H9 (cell line): ENCODE data around the gene ARSG. TPM values are rescaled to one million over a fixed set of nuclear protein-coding genes. Genes with fewer than 3 reads are reported as not detected.

ENCODE experiments used
- DNase-seq: peaks from one replicate; pipeline ENCODE4 v3.0.0-alpha.2; 2017
- H2AFZ ChIP-seq: one replicate; pipeline ENCODE4 v1.6.1; 2013; ENCODE audit warnings: mild to moderate bottlenecking, low read length, control low read depth, moderate library complexity
- H2AK5ac ChIP-seq: 2 replicates; pipeline ENCODE4 v1.6.1; 2013; ENCODE audit warnings: low read length, control low read depth, mixed read lengths; ENCODE audit not compliant: insufficient read length
- H2BK120ac ChIP-seq: one replicate; pipeline ENCODE4 v1.6.1; 2013; ENCODE audit warnings: low read depth, mild to moderate bottlenecking, low read length, control low read depth, inconsistent platforms; ENCODE audit not compliant: poor library complexity, severe bottlenecking
- H2BK12ac ChIP-seq: 2 replicates; pipeline ENCODE4 v1.6.1; 2013; ENCODE audit warnings: low read length, control low read depth, mixed read lengths, low read depth; ENCODE audit not compliant: insufficient read length
- H2BK15ac ChIP-seq: 2 replicates; pipeline ENCODE4 v1.6.1; 2013; ENCODE audit warnings: low read depth, low read length, control low read depth
- H2BK20ac ChIP-seq: one replicate; pipeline ENCODE4 v1.6.1; 2013; ENCODE audit warnings: low read depth, mild to moderate bottlenecking, low read length, control low read depth, inconsistent platforms; ENCODE audit not compliant: poor library complexity, severe bottlenecking
- H2BK5ac ChIP-seq: 2 replicates; pipeline ENCODE4 v1.6.1; 2013; ENCODE audit warnings: low read length, control low read depth, mixed read lengths; ENCODE audit not compliant: insufficient read length
- H3K14ac ChIP-seq: 2 replicates; pipeline ENCODE4 v1.6.1; 2013; ENCODE audit warnings: low read length, control low read depth; ENCODE audit not compliant: insufficient read depth
- H3K18ac ChIP-seq: 2 replicates; pipeline ENCODE4 v1.6.1; 2013; ENCODE audit warnings: low read depth, mild to moderate bottlenecking, mixed read lengths, low read length, control low read depth; ENCODE audit not compliant: insufficient read length
- H3K23ac ChIP-seq: 2 replicates; pipeline ENCODE4 v1.6.1; 2013; ENCODE audit warnings: low read length, control low read depth, mixed read lengths, low read depth; ENCODE audit not compliant: insufficient read length
- H3K23me2 ChIP-seq: 2 replicates; pipeline ENCODE4 v1.6.1; 2013; ENCODE audit warnings: low read depth, mild to moderate bottlenecking, mixed read lengths, low read length, control low read depth; ENCODE audit not compliant: insufficient read length, poor library complexity, severe bottlenecking
- H3K27ac ChIP-seq: 2 replicates; pipeline ENCODE4 v1.5.1; 2013; ENCODE audit warnings: low read length, control low read depth, mixed read lengths, low read depth; ENCODE audit not compliant: insufficient read length
- H3K27me3 ChIP-seq: 2 replicates; pipeline ENCODE4 v1.6.1; 2013; ENCODE audit warnings: low read length, control low read depth, inconsistent platforms; ENCODE audit not compliant: insufficient read depth
- H3K4ac ChIP-seq: 2 replicates; pipeline ENCODE4 v1.6.1; 2013; ENCODE audit warnings: low read depth, mild to moderate bottlenecking, control low read depth, inconsistent platforms, low read length, moderate library complexity
- H3K4me1 ChIP-seq: 2 replicates; pipeline ENCODE4 v1.6.1; 2013; ENCODE audit warnings: low read length, control low read depth, inconsistent platforms; ENCODE audit not compliant: insufficient read depth
- H3K4me2 ChIP-seq: 2 replicates; pipeline ENCODE4 v1.6.1; 2013; ENCODE audit warnings: low read length, control low read depth, mixed read lengths; ENCODE audit not compliant: insufficient read length, insufficient read depth
- H3K56ac ChIP-seq: 2 replicates; pipeline ENCODE4 v1.6.1; 2013; ENCODE audit warnings: low read depth, mild to moderate bottlenecking, mixed read lengths, low read length, control low read depth; ENCODE audit not compliant: insufficient read length
- H3K79me1 ChIP-seq: 2 replicates; pipeline ENCODE4 v1.6.1; 2013; ENCODE audit warnings: low read depth, mild to moderate bottlenecking, moderate library complexity, low read length, control low read depth, inconsistent platforms; ENCODE audit not compliant: insufficient read depth, poor library complexity, severe bottlenecking
- H3K79me2 ChIP-seq: 2 replicates; pipeline ENCODE4 v1.6.1; 2013; ENCODE audit warnings: low read length, control low read depth, inconsistent platforms; ENCODE audit not compliant: insufficient read depth
- H3K9ac ChIP-seq: 2 replicates; pipeline ENCODE4 v1.6.1; 2013; ENCODE audit warnings: low read length, control low read depth, mixed read lengths; ENCODE audit not compliant: insufficient read length; ENCODE audit errors: extremely low read depth
- H3K9me3 ChIP-seq: one replicate; pipeline ENCODE4 v1.6.1; 2013; ENCODE audit warnings: low read depth, low read length, inconsistent platforms; ENCODE audit not compliant: control insufficient read depth
- H3T11ph ChIP-seq: one replicate; pipeline ENCODE4 v1.6.1; 2013; ENCODE audit warnings: mild to moderate bottlenecking, low read length, control low read depth, inconsistent platforms
- H4K20me1 ChIP-seq: one replicate; pipeline ENCODE4 v1.6.1; 2013; ENCODE audit not compliant: control insufficient read depth, insufficient read length, insufficient read depth
- H4K5ac ChIP-seq: 2 replicates; pipeline ENCODE4 v1.6.1; 2013; ENCODE audit warnings: low read depth, mild to moderate bottlenecking, mixed read lengths, low read length, control low read depth; ENCODE audit not compliant: insufficient read length
- H4K8ac ChIP-seq: replicated peaks from 2 replicates; pipeline ENCODE4 v1.6.1; 2013; ENCODE audit warnings: low read length, control low read depth, mixed read lengths, low read depth; ENCODE audit not compliant: insufficient read length
- H4K91ac ChIP-seq: 2 replicates; pipeline ENCODE4 v1.6.1; 2013; ENCODE audit warnings: low read depth, mild to moderate bottlenecking, moderate library complexity, mixed read lengths, low read length, control low read depth; ENCODE audit not compliant: insufficient read length
- H3K27ac Mint-ChIP-seq, 3 experiments: 2 replicates in 2 of 3; 3 replicates in 1 of 3; pipeline ENCODE4 v1.8.0; 2020 to 2021; ENCODE audit warnings: mixed read lengths in 3 of 3, mild to moderate bottlenecking in 1 of 3, moderate library complexity in 1 of 3
- H3K27me3 Mint-ChIP-seq: 2 replicates; pipeline ENCODE4 v1.8.0; 2021; ENCODE audit warnings: low read depth, mild to moderate bottlenecking, moderate library complexity, mixed read lengths
- H3K36me3 Mint-ChIP-seq, 3 experiments: 2 replicates in 2 of 3; 3 replicates in 1 of 3; pipeline ENCODE4 v1.8.0; 2020 to 2021; ENCODE audit warnings: low read depth in 3 of 3, mixed read lengths in 3 of 3; ENCODE audit not compliant: insufficient read depth in 1 of 3
- H3K4me1 Mint-ChIP-seq, 2 experiments: 2 replicates each; pipeline ENCODE4 v1.8.0; 2020; ENCODE audit warnings: mixed read lengths in 2 of 2
- H3K4me3 Mint-ChIP-seq, 2 experiments: 2 replicates in 1 of 2; 3 replicates in 1 of 2; pipeline ENCODE4 v1.8.0; 2020 to 2021; ENCODE audit warnings: mild to moderate bottlenecking in 2 of 2, mixed read lengths in 2 of 2, moderate library complexity in 1 of 2
- H3K9me3 Mint-ChIP-seq, 2 experiments: 2 replicates in 1 of 2; 3 replicates in 1 of 2; pipeline ENCODE4 v1.8.0; 2020; ENCODE audit warnings: mild to moderate bottlenecking in 2 of 2, mixed read lengths in 2 of 2, moderate library complexity in 1 of 2
- WGBS: extraction: QIAGEN DNeasy Blood & Tissue Kit; methylation state at CpG from one replicate; pipeline ENCODE4 v1.1.7; 2013; ENCODE audit warnings: missing lambda C conversion rate, low lambda C conversion rate, mixed read lengths; ENCODE audit not compliant: insufficient read length; ENCODE audit errors: extremely low coverage; 5-methylcytosine and 5-hydroxymethylcytosine counted together
- total RNA-seq: library from RNA; stranded (reverse); gene quantifications from 2 replicates; pipeline ENCODE4 v1.2.1, GENCODE V29; 2021
- TF ChIP-seq, protein P1 (sequence below): fragments of 200-600 bp; sonication (generic); conservative IDR thresholded peaks from 3 replicates; pipeline ENCODE4 v1.8.0; 2021; ENCODE audit warnings: antibody characterized with exemption, mild to moderate bottlenecking

The ARSG gene
- total RNA-seq, 1 experiment from 2014 or later: 3.6 TPM

- Histone ChIP-seq H3K4ac (no peak overlapping the region), H4K8ac (no peak overlapping the region), H3K9ac (no peak overlapping the region), H2BK12ac (no peak overlapping the region), H3K4me2 (no peak overlapping the region), H3K27me3 (no peaks in the 10 kb centered on the region), H2BK120ac (no peak overlapping the region), H2BK20ac (no peak overlapping the region), H2AK5ac (no peak overlapping the region), H3K9me3 (no peaks in the 10 kb centered on the region), H2BK5ac (no peak overlapping the region), H3K23me2 (no peaks in the 10 kb centered on the region), H3T11ph (no peak overlapping the region), H4K91ac (no peak overlapping the region), H3K27ac (no peak overlapping the region), H3K79me1 (no peaks in the 10 kb centered on the region), H2AFZ (no peak overlapping the region), H3K18ac (no peak overlapping the region), H3K56ac (no peak overlapping the region), H4K5ac (no peak overlapping the region), H3K79me2 (no peaks in the 10 kb centered on the region), H3K4me1 (peaks cover 3% of the 10 kb centered on the region; the same call in 1 of the 2 replicates), H3K14ac (no peak overlapping the region), H3K23ac (no peak overlapping the region), H2BK15ac (no peak overlapping the region), H4K20me1 (no peaks in the 10 kb centered on the region)
- DNase-seq: no peak
- H3K27me3 Mint-ChIP-seq: peaks cover 9% of the 10 kb centered on the region
- H3K4me3 Mint-ChIP-seq: no peak overlapping the region
- peaks cover 16 to 21% (median 16%) of the 10 kb centered on the region in 3 experiments for H3K36me3 Mint-ChIP-seq
- peaks cover 18 to 30% of the 10 kb centered on the region in 2 experiments for H3K4me1 Mint-ChIP-seq
- no CpG with 5 or more reads among the region's 4 CpGs for whole genome bisulfite sequencing
- H3K27ac Mint-ChIP-seq: no peak overlapping the region
- TF ChIP-seq, protein P1, sequence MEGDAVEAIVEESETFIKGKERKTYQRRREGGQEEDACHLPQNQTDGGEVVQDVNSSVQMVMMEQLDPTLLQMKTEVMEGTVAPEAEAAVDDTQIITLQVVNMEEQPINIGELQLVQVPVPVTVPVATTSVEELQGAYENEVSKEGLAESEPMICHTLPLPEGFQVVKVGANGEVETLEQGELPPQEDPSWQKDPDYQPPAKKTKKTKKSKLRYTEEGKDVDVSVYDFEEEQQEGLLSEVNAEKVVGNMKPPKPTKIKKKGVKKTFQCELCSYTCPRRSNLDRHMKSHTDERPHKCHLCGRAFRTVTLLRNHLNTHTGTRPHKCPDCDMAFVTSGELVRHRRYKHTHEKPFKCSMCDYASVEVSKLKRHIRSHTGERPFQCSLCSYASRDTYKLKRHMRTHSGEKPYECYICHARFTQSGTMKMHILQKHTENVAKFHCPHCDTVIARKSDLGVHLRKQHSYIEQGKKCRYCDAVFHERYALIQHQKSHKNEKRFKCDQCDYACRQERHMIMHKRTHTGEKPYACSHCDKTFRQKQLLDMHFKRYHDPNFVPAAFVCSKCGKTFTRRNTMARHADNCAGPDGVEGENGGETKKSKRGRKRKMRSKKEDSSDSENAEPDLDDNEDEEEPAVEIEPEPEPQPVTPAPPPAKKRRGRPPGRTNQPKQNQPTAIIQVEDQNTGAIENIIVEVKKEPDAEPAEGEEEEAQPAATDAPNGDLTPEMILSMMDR: no peak
- peaks cover 0 to 5% of the 10 kb centered on the region in 2 experiments; a peak in 1 of 5 replicates for H3K9me3 Mint-ChIP-seq
Observed at GRCh38 chr17:68305142-68305541, 13.8 kb downstream of the ARSG start.
